ENCODE measurements around the gene DMGDH.
A peak's percentile ranks its signal among the peaks of the same experiment; 100 is the strongest.
"Not testable (repeated sequence)": the region's sequence is repeated elsewhere in the genome, so short reads cannot be mapped to it uniquely, and the experiment has no call there.

The DMGDH gene

GRCh38 chr5:79008362-79008761 lies 61.1 kb downstream of the DMGDH start:
- no peak for DNase-seq

- no peak for DNase-seq
These were observed 61.6 kb downstream of the DMGDH start for GRCh38 chr5:79007872-79008271.

- DNase-seq: no peak
These were observed 63.4 kb downstream of the DMGDH start for GRCh38 chr5:79005936-79006631.

- no peak for DNase-seq
These were observed 64.3 kb downstream of the DMGDH start for GRCh38 chr5:79005151-79005550.

- no peak for DNase-seq
These were observed 67.1 kb downstream of the DMGDH start for GRCh38 chr5:79002374-79002773.

GRCh38 chr5:79001471-79001870 lies 68.0 kb downstream of the DMGDH start:
- DNase-seq: no peak

DNA sequence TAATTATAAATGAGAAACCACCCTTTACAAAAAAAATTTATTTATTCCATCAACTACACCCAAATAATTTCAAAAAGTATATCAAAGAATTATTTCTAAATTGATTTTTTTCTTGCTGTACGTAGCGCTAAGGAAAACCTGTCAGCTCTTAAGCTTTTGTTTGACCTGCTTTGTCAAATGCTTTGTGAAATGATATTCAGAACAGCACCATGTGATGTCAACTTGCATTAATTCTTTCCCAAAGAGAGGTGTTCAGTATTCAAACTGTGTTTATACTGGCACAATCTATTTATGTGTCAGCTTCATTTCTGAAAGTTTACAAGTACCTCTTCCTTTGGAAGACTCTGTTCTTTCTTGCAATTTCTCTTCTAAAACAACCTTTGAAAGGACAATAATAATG lies 72.4 kb downstream of the DMGDH start:
- DNase-seq: no peak

GRCh38 chr5:78995521-78996007 lies 73.9 kb downstream of the DMGDH start:
- no peak for DNase-seq

DNA sequence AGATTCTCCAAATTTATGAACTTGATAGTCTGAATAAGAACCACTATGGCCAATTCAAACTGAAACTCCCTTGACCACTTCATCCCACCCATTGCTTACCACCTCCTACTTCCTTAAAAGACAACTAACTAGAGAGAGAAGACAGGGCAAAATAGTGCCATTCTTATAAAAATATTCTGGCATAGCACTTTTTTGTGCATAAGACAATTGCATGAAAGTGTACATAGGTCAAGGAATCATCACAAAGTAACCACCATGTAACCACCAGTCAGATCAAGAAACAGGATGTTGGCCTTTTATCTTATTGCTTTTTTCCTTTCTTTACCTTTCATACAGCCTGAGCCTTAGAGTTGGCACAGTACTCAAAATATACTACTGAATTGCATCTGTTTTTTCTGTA lies 76.3 kb downstream of the DMGDH start:
- DNase-seq: no peak

GRCh38 chr5:78992146-78992545 lies 77.3 kb downstream of the DMGDH start:
- DNase-seq: no peak

DNA sequence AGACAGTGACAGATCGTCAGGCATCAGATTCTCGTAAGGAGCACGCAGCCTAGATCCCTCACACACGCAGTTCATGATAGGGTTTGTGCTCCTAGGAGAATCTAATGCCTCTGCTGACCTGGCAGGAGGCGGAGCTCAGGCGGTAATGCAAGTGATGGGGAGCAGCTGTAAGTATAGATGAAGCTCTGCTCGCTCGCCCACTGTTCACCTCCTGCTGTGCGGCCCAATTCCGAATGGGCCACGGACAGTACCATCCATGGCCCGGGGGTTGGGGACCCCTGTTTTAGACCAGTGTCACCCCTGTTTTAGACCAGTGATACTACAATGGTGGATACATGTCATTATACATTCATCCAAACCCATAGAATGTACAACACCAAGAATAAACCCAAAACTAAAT lies 80.4 kb downstream of the DMGDH start:
- no peak for DNase-seq

GRCh38 chr5:78985725-78986223 lies 83.7 kb downstream of the DMGDH start:
- DNase-seq: no peak

DNA sequence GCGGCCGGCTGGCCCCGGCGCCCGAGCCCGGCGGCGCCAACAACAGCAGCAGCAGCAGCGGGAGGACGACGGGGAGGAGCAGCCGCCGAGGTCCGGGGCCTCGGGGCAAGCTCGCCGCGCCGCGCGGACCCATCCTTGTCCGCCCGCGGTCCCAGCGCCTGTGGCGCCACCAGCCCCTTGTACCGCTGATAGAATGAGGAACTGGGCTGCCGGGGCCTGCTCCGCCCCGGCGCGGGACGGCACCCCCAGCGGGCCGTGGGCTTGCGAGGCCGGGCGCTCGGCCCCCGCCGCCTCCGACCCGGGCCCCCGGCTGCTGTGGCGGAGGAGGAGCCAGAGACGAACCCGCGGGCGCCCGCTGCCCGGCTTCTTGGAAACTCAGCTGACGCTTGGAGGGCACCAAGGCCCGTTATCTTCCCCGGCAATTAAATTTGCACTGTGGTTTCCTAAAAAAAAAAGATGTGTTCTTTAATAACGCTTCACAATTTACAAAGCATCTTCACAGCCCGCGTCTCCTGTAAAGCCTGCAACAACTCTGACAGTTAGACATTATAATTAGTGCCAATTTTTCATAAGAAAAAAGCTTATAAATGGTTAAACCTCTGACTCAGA lies 84.3 kb downstream of the DMGDH start, which contains the start of gene ARSB:
Gene ARSB (minus strand): TSS at position 195 of the 609 bp plus-strand sequence. CDS start 62 bp downstream, at position 133.
- peak; percentile 19 for DNase-seq

DNA sequence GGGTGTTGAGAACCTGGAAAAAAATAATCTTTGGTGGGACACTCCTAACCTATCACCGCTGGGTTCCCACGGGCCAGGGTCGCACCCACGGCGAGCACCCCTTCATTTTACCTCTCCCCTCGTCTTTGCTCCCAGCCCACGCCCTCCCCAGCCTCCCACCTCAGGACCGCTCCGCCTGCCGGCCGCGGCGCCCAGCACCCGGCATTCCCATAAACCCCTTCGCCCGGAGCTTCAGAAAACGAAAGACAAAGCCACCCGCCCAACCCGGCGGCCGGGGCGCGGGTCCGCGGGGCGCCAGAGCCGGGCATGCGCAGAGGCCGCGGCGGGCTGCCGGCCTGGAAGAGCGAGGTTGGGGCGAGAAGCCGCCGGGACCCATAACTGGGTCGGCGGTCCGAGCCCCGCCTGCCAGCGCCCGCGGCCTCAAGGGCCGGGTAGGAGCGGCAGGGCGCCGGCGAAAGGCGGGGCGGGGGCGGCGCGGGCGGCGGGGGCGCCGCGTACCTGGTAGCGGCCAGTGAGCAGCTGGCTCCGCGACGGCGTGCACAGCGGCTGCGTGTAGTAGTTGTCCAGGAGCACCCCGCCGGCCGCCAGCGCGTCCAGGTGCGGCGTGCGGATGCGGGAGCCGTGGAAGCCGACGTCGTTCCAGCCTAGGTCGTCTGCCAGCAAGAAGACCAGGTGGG lies 84.9 kb downstream of the DMGDH start:
- peak; percentile 79 for DNase-seq

DNA sequence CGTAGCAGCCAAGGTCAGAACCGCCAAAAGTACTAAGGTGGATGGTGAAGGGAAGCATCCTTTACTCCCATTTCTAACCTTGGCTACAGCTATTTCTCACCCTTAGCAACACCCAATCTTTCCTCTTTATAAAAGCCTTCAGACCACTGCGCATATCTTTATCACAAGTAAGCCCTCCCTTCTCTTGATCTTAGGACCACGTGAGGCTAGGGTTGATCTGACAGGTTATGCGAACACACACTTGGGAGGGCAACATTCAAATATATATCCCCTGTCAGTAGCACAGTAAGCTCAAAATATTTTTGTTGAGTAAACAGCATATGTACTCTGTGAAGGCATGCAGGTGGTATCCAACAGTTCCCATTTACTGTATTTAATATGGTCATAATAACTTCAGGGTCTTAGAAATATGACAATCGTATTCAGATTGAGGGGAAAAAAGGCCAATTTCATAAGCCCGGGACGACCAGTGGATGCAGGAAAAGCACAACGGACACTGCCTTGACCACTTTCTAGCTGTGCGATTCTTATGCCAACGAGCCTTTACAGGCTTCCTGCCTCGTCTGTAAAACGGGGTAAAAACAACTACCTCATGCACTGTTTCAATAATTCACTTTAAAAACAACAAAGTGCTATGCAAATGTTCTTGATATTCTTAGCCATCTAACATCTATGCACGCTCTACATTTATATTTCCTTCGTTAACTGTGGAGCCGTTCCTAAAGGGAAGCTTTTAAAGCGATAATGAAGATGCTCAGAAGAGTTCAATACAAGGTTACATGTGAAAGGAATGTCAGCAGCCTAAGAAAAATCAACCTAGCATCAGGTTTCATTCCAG lies 85.7 kb downstream of the DMGDH start:
- peak; percentile 40 for DNase-seq

DNA sequence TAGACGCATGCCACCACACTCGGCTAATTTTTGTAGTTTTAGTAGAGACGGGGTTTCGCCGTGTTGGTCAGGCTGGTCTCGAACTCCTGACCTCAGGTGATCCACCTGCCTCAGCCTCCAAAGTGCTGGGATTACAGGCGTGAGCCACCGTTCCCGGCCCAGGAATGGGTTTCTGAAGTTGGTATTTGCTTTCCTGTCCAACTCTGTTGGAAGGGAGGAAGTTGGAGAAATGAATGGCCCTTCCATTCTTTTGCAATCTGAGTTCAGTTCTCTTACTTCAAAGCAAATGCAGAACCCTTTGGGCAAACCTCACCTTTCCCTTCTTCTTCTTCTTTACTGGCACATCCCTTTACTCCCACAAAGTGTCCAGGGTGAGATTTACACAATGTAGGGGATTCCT lies 86.3 kb downstream of the DMGDH start:
- not testable (repeated sequence) for DNase-seq

GRCh38 chr5:78979909-78980308 lies 89.6 kb downstream of the DMGDH start:
- no peak for DNase-seq

DNA sequence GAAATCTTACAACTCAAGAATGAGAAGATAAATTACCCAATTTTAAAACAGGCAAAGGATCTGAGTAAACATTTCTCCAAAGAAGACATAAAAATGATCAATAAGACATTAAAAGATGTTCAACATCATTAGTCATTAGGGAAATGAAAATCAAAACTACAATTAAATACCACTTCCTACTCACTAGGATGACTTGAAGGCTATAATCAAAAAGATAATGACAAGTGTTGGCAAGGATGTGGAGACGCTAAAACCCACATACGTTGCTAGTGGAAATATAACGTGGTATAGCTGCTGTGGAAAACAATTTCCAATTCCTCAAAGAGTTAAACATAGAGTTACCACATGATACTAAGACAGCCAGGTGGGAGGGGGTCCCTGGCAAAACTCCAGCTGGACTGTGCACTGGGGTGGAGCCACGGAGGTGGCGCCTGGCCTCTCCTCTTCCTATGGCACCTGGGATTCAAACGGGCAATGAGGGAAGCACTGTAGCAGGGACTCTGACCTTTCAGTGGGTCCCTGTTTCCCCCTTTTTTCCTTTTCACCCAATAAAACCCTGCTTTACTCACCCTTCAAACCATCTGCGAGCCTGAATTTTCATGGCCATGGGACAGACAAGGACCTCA lies 90.2 kb downstream of the DMGDH start:
- no peak for DNase-seq

GRCh38 chr5:78975035-78975434 lies 94.4 kb downstream of the DMGDH start:
- DNase-seq: no peak

DNA sequence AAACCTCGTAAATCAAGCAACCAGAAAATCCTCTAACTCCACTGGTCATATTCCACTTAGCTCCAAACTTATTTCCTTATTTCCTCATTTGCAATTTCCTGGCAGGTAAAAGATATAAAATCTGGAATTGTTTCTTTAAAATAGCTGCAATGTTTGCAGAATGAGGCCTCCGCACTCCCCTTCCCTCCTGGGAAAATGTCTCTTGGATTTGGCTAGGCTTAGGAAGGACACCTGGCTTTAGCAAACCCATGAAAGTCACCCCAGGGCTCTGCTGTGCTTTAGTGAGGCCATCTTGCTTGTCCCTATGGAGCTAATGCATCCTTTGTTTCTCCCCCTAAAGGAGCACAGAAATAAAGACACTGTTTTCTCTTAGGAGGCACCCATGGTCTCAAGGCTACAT lies 94.9 kb downstream of the DMGDH start:
- DNase-seq: no peak

DNA sequence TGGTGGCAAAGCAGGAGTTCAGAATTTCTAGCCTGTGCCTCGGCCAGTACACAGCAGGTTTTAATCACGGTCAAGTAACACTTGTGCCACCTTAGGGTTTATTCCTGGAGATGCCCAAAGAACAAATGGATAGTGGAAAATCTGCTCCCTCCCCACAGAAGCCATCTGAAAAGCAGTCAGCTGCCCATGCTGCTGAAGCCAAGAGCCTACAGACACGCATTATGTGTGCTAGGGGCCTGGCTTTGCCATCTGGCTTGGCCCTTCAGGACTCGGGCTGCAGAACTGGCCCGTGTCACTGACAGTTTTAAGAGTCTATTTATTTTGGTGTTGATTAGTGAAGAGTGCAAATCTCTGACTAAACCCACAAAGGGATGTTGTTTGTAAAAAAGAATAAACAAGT lies 95.5 kb downstream of the DMGDH start:
- DNase-seq: no peak

DNA sequence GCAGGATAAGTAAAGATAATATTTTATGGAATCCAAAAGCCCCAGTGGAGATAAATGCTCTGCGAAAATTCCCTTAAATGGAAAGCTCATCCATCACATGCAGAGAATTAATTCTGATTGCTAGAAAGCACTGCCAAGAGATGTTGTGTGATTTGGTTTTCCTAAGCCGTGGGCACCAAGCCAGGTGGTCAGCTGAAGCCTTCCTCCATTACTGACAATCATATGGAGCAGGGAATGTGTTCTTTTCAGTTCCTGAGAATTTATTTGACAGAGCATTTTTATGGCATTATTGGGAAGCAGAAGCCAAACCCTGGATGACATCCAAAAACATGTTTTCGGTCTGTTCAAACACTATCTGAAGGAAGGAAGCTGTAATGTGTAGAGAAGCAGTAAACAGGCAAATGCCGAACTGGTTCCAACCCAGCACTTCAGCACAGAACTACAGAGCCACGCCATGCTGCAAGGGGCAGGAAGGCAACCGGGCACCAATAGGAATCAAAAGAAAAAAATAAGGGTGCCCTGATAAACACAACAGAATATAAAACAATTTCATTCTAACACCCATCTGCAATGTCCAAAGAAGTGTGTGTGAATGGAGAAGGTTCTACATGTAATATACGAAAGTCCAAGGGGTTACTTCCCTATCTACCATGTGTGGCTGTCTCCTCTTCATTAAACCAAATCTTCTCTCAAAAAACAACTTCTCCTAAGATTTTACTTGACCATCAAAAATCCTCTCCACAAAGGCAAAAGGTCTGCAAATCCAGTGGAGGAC lies 96.6 kb downstream of the DMGDH start:
- no peak for DNase-seq

Data from DMS79 (cell line).